Fibroblast of lung (primary cell): ENCODE results near the gene CHST15. TPM values are rescaled to one million over a fixed set of nuclear protein-coding genes. Genes with fewer than 3 reads are reported as not detected.

Experiments used
- DNase-seq, 2 donors: peaks; one replicate each; pipeline versions ENCODE4 v3.0.0 to v3.0.0-alpha.2; 2010; ENCODE audit warnings: low read depth in 2 of 2
- H2AFZ ChIP-seq: 2 replicates; pipeline ENCODE4 v1.5.1; 2012; ENCODE audit warnings: low read length, control low read depth, inconsistent platforms
- H3K27ac ChIP-seq: 2 replicates; pipeline ENCODE4 v1.5.1; 2011; ENCODE audit warnings: low read length, control low read depth; ENCODE audit not compliant: insufficient read depth
- H3K27me3 ChIP-seq: 2 replicates; pipeline ENCODE4 v1.5.1; 2011; ENCODE audit warnings: mild to moderate bottlenecking, low read length; ENCODE audit not compliant: control insufficient read depth, insufficient read depth
- H3K36me3 ChIP-seq: 2 replicates; pipeline ENCODE4 v1.5.1; 2011; ENCODE audit warnings: low read length; ENCODE audit not compliant: control insufficient read depth, insufficient read depth
- H3K4me1 ChIP-seq: 2 replicates; pipeline ENCODE4 v1.5.1; 2011; ENCODE audit warnings: low read length; ENCODE audit not compliant: control insufficient read depth, insufficient read depth; ENCODE audit errors: extremely low read depth
- H3K4me2 ChIP-seq: 2 replicates; pipeline ENCODE4 v1.5.1; 2011; ENCODE audit warnings: low read length, control low read depth; ENCODE audit not compliant: insufficient read depth; ENCODE audit errors: extremely low read depth
- H3K4me3 ChIP-seq, 4 experiments: fragments of 200-600 bp in 1 of 4; sonication (generic) in 1 of 4; replicated peaks in 1 of 4; 2 replicates each; pipeline ENCODE4 v1.5.1; 2011 to 2016; ENCODE audit warnings: low read length in 4 of 4, low read depth in 3 of 4, mild to moderate bottlenecking in 3 of 4, control low read depth in 2 of 4, inconsistent platforms in 1 of 4, mixed read lengths in 1 of 4; ENCODE audit not compliant: insufficient read depth in 1 of 4; ENCODE audit errors: control extremely low read depth in 1 of 4
- H3K79me2 ChIP-seq: 2 replicates; pipeline ENCODE4 v1.5.1; 2012; ENCODE audit warnings: mild to moderate bottlenecking, low read length, inconsistent platforms; ENCODE audit not compliant: control insufficient read depth, insufficient read depth
- H3K9ac ChIP-seq: 2 replicates; pipeline ENCODE4 v1.5.1; 2011; ENCODE audit warnings: mild to moderate bottlenecking, low read length, control low read depth; ENCODE audit not compliant: insufficient read depth
- H3K9me3 ChIP-seq: 2 replicates; pipeline ENCODE4 v1.5.1; 2012; ENCODE audit warnings: low read depth, low read length; ENCODE audit not compliant: control insufficient read depth, insufficient read depth
- H4K20me1 ChIP-seq: 2 replicates; pipeline ENCODE4 v1.5.1; 2011; ENCODE audit warnings: low read length; ENCODE audit not compliant: control insufficient read depth, insufficient read depth; ENCODE audit errors: extremely low read depth
- CTCF ChIP-seq, 2 donors: IDR thresholded peaks in 1 of 2; conservative IDR thresholded peaks in 1 of 2; 1 replicate in 1 of 2; 2 replicates in 1 of 2; pipeline ENCODE4 v1.5.1; 2011 to 2012; ENCODE audit warnings: low read length in 2 of 2, control low read depth in 1 of 2, inconsistent platforms in 1 of 2, low read depth in 1 of 2, mild to moderate bottlenecking in 1 of 2
- EZH2 ChIP-seq: IDR thresholded peaks from 2 replicates; pipeline ENCODE4 v1.5.1; 2012; ENCODE audit warnings: low read length, control low read depth, mild to moderate bottlenecking; ENCODE audit errors: missing control alignments
- polyA plus RNA-seq, 2 donors: library from polyadenylated mRNA; depleted of rRNA in 1 of 2; stranded (reverse) in 1 of 2; unstranded in 1 of 2; fragments of >200 nt; gene quantifications; 2 replicates each; pipeline ENCODE4 v1.2.1, GENCODE V29; 2011 to 2012; ENCODE audit warnings: missing spikeins in 1 of 2
- total RNA-seq: library from RNA; depleted of rRNA; stranded (reverse); fragments of >200 nt; gene quantifications from 2 replicates; pipeline ENCODE4 v1.2.1, GENCODE V29; 2014

The CHST15 gene
- total and polyA plus RNA-seq, 2 donors (not counting 1 experiment from before 2014, with no cell fraction given), result 5.0 to 7.9 TPM

DNA sequence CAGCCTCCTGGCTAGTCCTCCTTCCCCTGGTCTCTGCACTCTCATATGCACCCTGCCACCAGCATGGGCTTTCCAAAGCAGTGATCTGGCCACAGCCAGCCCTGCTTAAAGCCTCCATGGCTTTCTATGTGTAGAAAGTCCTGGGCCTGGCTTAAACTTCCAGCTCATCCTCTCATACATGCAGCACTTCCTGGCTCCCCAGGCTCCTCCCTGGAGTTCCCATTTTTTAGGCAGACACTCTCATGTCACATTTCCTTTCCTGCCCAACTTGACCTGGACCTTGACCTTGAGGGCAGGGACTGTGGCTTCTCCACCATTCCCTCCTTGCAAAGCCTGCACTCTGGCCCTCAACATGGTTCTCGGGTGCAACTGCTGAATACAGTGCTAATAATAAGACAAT lies 79.5 kb downstream of the CHST15 start:
- Histone ChIP-seq H3K79me2 (no peaks in the 10 kb centered on the region), H3K27ac (no peak overlapping the region), H2AFZ (no peak overlapping the region), H4K20me1 (no peaks in the 10 kb centered on the region), H3K4me2 (no peak overlapping the region), H3K9me3 (no peaks in the 10 kb centered on the region), H3K4me1 (no peaks in the 10 kb centered on the region), H3K4me3 (no peak overlapping the region), H3K27me3 (no peaks in the 10 kb centered on the region), H3K36me3 (no peaks in the 10 kb centered on the region), H3K9ac (no peak overlapping the region)
- TF ChIP-seq CTCF (conservative IDR thresholded peaks at IDR 0.05 in 1 of 2, IDR thresholded peaks at IDR 0.05 in 1 of 2; ENCODE audit: low read depth in 1 of 2, low read length in 2 of 2), result no peak
- TF ChIP-seq EZH2, result no peak
- no peak for DNase-seq

DNA sequence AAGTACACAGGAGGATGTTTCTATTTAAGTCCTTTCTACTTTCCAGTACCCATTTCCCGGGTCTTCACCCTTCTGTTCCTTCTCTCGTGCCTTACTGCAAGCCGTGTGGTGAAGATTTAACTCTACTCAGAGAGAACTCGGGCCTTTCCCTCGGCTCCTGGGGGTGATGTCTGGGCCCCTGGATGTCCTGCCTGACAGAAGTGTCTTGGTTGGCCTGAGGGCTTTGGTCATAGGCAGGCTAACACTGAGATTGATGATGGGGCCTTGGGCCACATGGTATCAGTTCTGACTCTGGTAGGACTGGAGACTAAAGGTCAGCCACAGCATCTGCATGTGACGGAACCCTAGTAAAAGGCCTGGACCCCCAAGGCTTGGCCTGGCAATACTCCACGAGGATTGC lies 80.4 kb downstream of the CHST15 start:
- TF ChIP-seq EZH2 (no peak), CTCF (conservative IDR thresholded peaks at IDR 0.05 in 1 of 2, IDR thresholded peaks at IDR 0.05 in 1 of 2; ENCODE audit: low read depth in 1 of 2, low read length in 2 of 2) (no peak)
- H3K4me2 ChIP-seq, result no peak overlapping the region
- H3K36me3 ChIP-seq, result no peaks in the 10 kb centered on the region
- no peak overlapping the region for H3K27ac ChIP-seq
- H3K4me1 ChIP-seq, result no peaks in the 10 kb centered on the region
- DNase-seq, result no peak
- no peak overlapping the region for H2AFZ ChIP-seq
- H3K27me3 ChIP-seq, result no peaks in the 10 kb centered on the region
- H3K9me3 ChIP-seq, result no peaks in the 10 kb centered on the region
- H3K4me3 ChIP-seq, result no peak overlapping the region
- H4K20me1 ChIP-seq, result no peaks in the 10 kb centered on the region
- no peaks in the 10 kb centered on the region for H3K79me2 ChIP-seq
- no peak overlapping the region for H3K9ac ChIP-seq

DNA sequence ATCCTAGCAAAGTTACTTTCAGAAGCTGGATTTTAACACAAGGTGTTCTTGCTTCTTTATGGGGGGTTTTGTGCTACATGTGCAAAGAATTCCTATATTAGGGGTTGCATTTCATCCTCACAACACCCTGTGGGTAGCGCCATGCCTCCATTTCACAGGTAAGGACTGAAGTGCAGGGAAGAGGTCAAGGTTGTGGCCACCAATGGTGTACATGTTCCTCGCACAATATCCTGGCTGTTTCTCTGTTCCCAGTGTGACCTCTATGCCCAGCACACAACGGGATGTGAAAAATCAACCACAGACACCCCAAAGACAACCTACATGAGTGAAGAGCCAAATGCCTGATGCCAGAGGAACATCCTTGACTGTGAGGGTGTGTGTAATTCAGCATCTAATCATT lies 80.8 kb downstream of the CHST15 start:
- Histone ChIP-seq H3K9ac (no peak overlapping the region), H3K79me2 (no peaks in the 10 kb centered on the region), H3K4me2 (no peak overlapping the region), H3K27ac (no peak overlapping the region), H4K20me1 (no peaks in the 10 kb centered on the region), H3K36me3 (no peaks in the 10 kb centered on the region), H3K4me1 (no peaks in the 10 kb centered on the region), H3K27me3 (no peaks in the 10 kb centered on the region), H2AFZ (no peak overlapping the region), H3K4me3 (no peak overlapping the region), H3K9me3 (no peaks in the 10 kb centered on the region)
- DNase-seq, result no peak
- TF ChIP-seq CTCF (conservative IDR thresholded peaks at IDR 0.05 in 1 of 2, IDR thresholded peaks at IDR 0.05 in 1 of 2; ENCODE audit: low read depth in 1 of 2, low read length in 2 of 2) (no peak), EZH2 (no peak)
